HUES64 (cell line): ENCODE results near the gene LSM11.

Source experiments
- H3K27ac ChIP-seq: 2 replicates; pipeline ENCODE4 v1.7.0; 2013; ENCODE audit warnings: low read depth, low read length, inconsistent platforms
- H3K27me3 ChIP-seq: 2 replicates; pipeline ENCODE4 v1.6.1; 2013; ENCODE audit warnings: mild to moderate bottlenecking, low read length; ENCODE audit not compliant: insufficient read depth
- H3K36me3 ChIP-seq: 2 replicates; pipeline ENCODE4 v1.6.1; 2013; ENCODE audit warnings: mild to moderate bottlenecking, low read length; ENCODE audit not compliant: insufficient read depth
- H3K4me1 ChIP-seq: 2 replicates; pipeline ENCODE4 v1.6.1; 2013; ENCODE audit warnings: mild to moderate bottlenecking, low read length, moderate library complexity; ENCODE audit not compliant: insufficient read depth
- H3K4me3 ChIP-seq: 2 replicates; pipeline ENCODE4 v1.5.1; 2013; ENCODE audit warnings: mild to moderate bottlenecking, low read length, moderate library complexity
- H3K9ac ChIP-seq: 2 replicates; pipeline ENCODE4 v1.6.1; 2013; ENCODE audit warnings: mild to moderate bottlenecking, low read depth, low read length
- H3K9me3 ChIP-seq: 2 replicates; pipeline ENCODE4 v1.6.1; 2013; ENCODE audit warnings: low read depth, low read length; ENCODE audit not compliant: insufficient read depth
- WGBS: fragments of 150-250, 120-280 bp; methylation state at CpG from one replicate; pipeline ENCODE4 v1.1.7; 2013; ENCODE audit warnings: missing lambda C conversion rate; 5-methylcytosine and 5-hydroxymethylcytosine counted together

Gene LSM11

GRCh38 chr5:157734436-157734835, 9.1 kb upstream of the LSM11 start:
- no peak overlapping the region for H3K4me3 ChIP-seq
- no peaks in the 10 kb centered on the region for H3K27me3 ChIP-seq
- H3K9me3 ChIP-seq = peaks cover 5% of the 10 kb centered on the region; the same call in 1 of the 2 replicates
- 96% methylated on average over 7 of the region's 7 CpGs for WGBS
- no peak overlapping the region for H3K9ac ChIP-seq
- no peak overlapping the region for H3K27ac ChIP-seq
- H3K36me3 ChIP-seq = peaks cover 61% of the 10 kb centered on the region
- H3K4me1 ChIP-seq = 0 out of 2 replicates have a peak, but pooled peaks cover 3% of the 10 kb centered on the region

GRCh38 chr5:157735991-157736390, 7.5 kb upstream of the LSM11 start:
- Histone ChIP-seq H3K4me1 (0 out of 2 replicates have a peak, but pooled peaks cover 3% of the 10 kb centered on the region), H3K27ac (no peak overlapping the region), H3K4me3 (no peak overlapping the region), H3K36me3 (peaks cover 69% of the 10 kb centered on the region), H3K9me3 (peaks cover 5% of the 10 kb centered on the region; the same call in 1 of the 2 replicates), H3K27me3 (no peaks in the 10 kb centered on the region), H3K9ac (no peak overlapping the region)
- WGBS = 96% methylated on average over 6 of the region's 6 CpGs

GRCh38 chr5:157739388-157740228, 3.9 kb upstream of the LSM11 start:
- H3K36me3 ChIP-seq = peaks cover 52% of the 10 kb centered on the region
- H3K4me3 ChIP-seq = no peak overlapping the region
- peaks cover 5% of the 10 kb centered on the region; the same call in 1 of the 2 replicates for H3K9me3 ChIP-seq
- peaks cover 13% of the 10 kb centered on the region for H3K27me3 ChIP-seq
- H3K4me1 ChIP-seq = peaks cover 6% of the 10 kb centered on the region; the same call in 1 of the 2 replicates
- 92% methylated on average over 10 of the region's 12 CpGs for WGBS
- no peak overlapping the region for H3K27ac ChIP-seq
- no peak overlapping the region for H3K9ac ChIP-seq

GRCh38 chr5:157740229-157740610, 3.3 kb upstream of the LSM11 start:
- Histone ChIP-seq H3K4me1 (peaks cover 9% of the 10 kb centered on the region; the same call in 1 of the 2 replicates), H3K4me3 (no peak overlapping the region), H3K9me3 (peaks cover 5% of the 10 kb centered on the region; the same call in 1 of the 2 replicates), H3K27ac (no peak overlapping the region), H3K36me3 (peaks cover 49% of the 10 kb centered on the region), H3K27me3 (peaks cover 20% of the 10 kb centered on the region), H3K9ac (no peak overlapping the region)
- WGBS = 66% methylated on average over 3 of the region's 3 CpGs

GRCh38 chr5:157741131-157741530, 2.4 kb upstream of the LSM11 start:
- no peak overlapping the region for H3K4me3 ChIP-seq

GRCh38 chr5:157744051-157745011, 819 bp downstream of the LSM11 start:
- Histone ChIP-seq H3K9me3 (no peaks in the 10 kb centered on the region), H3K4me3 (peak overlapping the region; percentile 78), H3K27ac (no peak overlapping the region), H3K27me3 (peaks cover 23% of the 10 kb centered on the region), H3K36me3 (peaks cover 9% of the 10 kb centered on the region), H3K4me1 (peaks cover 9% of the 10 kb centered on the region; the same call in 1 of the 2 replicates), H3K9ac (peak overlapping the region; percentile 63)
- 13% methylated on average over 56 of the region's 56 CpGs for WGBS

More at GRCh38 chr5:157741131-157741530, 2.4 kb upstream of the LSM11 start:
- Histone ChIP-seq H3K4me1 (peaks cover 9% of the 10 kb centered on the region; the same call in 1 of the 2 replicates), H3K27me3 (peaks cover 23% of the 10 kb centered on the region), H3K27ac (no peak overlapping the region), H3K9me3 (peaks cover 5% of the 10 kb centered on the region; the same call in 1 of the 2 replicates), H3K9ac (no peak overlapping the region), H3K36me3 (peaks cover 40% of the 10 kb centered on the region)
- WGBS = 89% methylated on average over 2 of the region's 4 CpGs

GRCh38 chr5:157745041-157745456, 1.5 kb downstream of the LSM11 start:
- H3K36me3 ChIP-seq = 0 out of 2 replicates have a peak, but pooled peaks cover 1% of the 10 kb centered on the region
- peak overlapping the region; percentile 78 for H3K4me3 ChIP-seq
- H3K4me1 ChIP-seq = peaks cover 9% of the 10 kb centered on the region; the same call in 1 of the 2 replicates
- H3K27me3 ChIP-seq = peaks cover 23% of the 10 kb centered on the region
- WGBS = 91% methylated on average over 4 of the region's 4 CpGs
- H3K27ac ChIP-seq = no peak overlapping the region
- H3K9ac ChIP-seq = no peak overlapping the region
- no peaks in the 10 kb centered on the region for H3K9me3 ChIP-seq

- no peaks in the 10 kb centered on the region for H3K36me3 ChIP-seq
- H3K9ac ChIP-seq = no peak overlapping the region
- H3K9me3 ChIP-seq = no peaks in the 10 kb centered on the region
- peaks cover 9% of the 10 kb centered on the region; the same call in 1 of the 2 replicates for H3K4me1 ChIP-seq
- no peak overlapping the region for H3K27ac ChIP-seq
- 87% methylated on average over 6 of the region's 6 CpGs for WGBS
- H3K4me3 ChIP-seq = no peak overlapping the region
- peaks cover 23% of the 10 kb centered on the region for H3K27me3 ChIP-seq
Measured at GRCh38 chr5:157747173-157747740, 3.7 kb downstream of the LSM11 start.

GRCh38 chr5:157747766-157748700, 4.5 kb downstream of the LSM11 start:
- H3K4me1 ChIP-seq = peaks cover 9% of the 10 kb centered on the region; the same call in 1 of the 2 replicates
- H3K9ac ChIP-seq = no peak overlapping the region
- H3K27ac ChIP-seq = no peak overlapping the region
- H3K27me3 ChIP-seq = peaks cover 19% of the 10 kb centered on the region
- no peak overlapping the region for H3K4me3 ChIP-seq
- no peaks in the 10 kb centered on the region for H3K9me3 ChIP-seq
- 94% methylated on average over 8 of the region's 8 CpGs for WGBS
- no peaks in the 10 kb centered on the region for H3K36me3 ChIP-seq
